ENCODE measurements around the gene TNFRSF25.
A peak's percentile ranks its signal among the peaks of the same experiment; 100 is the strongest.

The TNFRSF25 gene

GRCh38 chr1:6473974-6474814 is 8.2 kb upstream of the TNFRSF25 start:
- H3K4me3 Mint-ChIP-seq = no peak overlapping the region
- H3K4me1 Mint-ChIP-seq (ENCODE audit: low read depth) = peaks cover 9% of the 10 kb centered on the region
- H3K36me3 Mint-ChIP-seq (ENCODE audit: low read depth) = peaks cover 8% of the 10 kb centered on the region
- intact Hi-C loops (cut with micrococcal nuclease) = no loop called here
- H3K27me3 Mint-ChIP-seq = peaks cover 8% of the 10 kb centered on the region
- no peaks in the 10 kb centered on the region for H3K9me3 Mint-ChIP-seq
- H3K27ac Mint-ChIP-seq = no peak overlapping the region

GRCh38 chr1:6473156-6473555 is 7.2 kb upstream of the TNFRSF25 start:
- peaks cover 8% of the 10 kb centered on the region for H3K27me3 Mint-ChIP-seq
- H3K36me3 Mint-ChIP-seq (ENCODE audit: low read depth) = peaks cover 11% of the 10 kb centered on the region
- H3K27ac Mint-ChIP-seq = no peak overlapping the region
- no peaks in the 10 kb centered on the region for H3K9me3 Mint-ChIP-seq
- no peak overlapping the region for H3K4me3 Mint-ChIP-seq
- peaks cover 9% of the 10 kb centered on the region for H3K4me1 Mint-ChIP-seq (ENCODE audit: low read depth)
- intact Hi-C loops (cut with micrococcal nuclease) = no loop called here

- Mint-ChIP-seq H3K27me3 (peaks cover 13% of the 10 kb centered on the region), H3K9me3 (no peaks in the 10 kb centered on the region), H3K4me3 (no peak overlapping the region), H3K36me3 (ENCODE audit: low read depth) (peaks cover 11% of the 10 kb centered on the region), H3K27ac (no peak overlapping the region), H3K4me1 (ENCODE audit: low read depth) (peaks cover 9% of the 10 kb centered on the region)
- intact Hi-C loops (cut with micrococcal nuclease) = no loop called here
Observed at GRCh38 chr1:6472391-6472790, 6.4 kb upstream of the TNFRSF25 start.

- H3K4me3 Mint-ChIP-seq = no peak overlapping the region
- peaks cover 17% of the 10 kb centered on the region for H3K27me3 Mint-ChIP-seq
- H3K36me3 Mint-ChIP-seq (ENCODE audit: low read depth) = peaks cover 11% of the 10 kb centered on the region
- H3K4me1 Mint-ChIP-seq (ENCODE audit: low read depth) = peaks cover 9% of the 10 kb centered on the region
- no peak overlapping the region for H3K27ac Mint-ChIP-seq
- H3K9me3 Mint-ChIP-seq = no peaks in the 10 kb centered on the region
- intact Hi-C loops (cut with micrococcal nuclease) = no loop called here
Observed at GRCh38 chr1:6471970-6472368, 6.0 kb upstream of the TNFRSF25 start.

GRCh38 chr1:6471086-6471969 is 5.4 kb upstream of the TNFRSF25 start:
- Mint-ChIP-seq H3K4me1 (ENCODE audit: low read depth) (peaks cover 9% of the 10 kb centered on the region), H3K36me3 (ENCODE audit: low read depth) (peaks cover 11% of the 10 kb centered on the region), H3K27me3 (peaks cover 23% of the 10 kb centered on the region), H3K27ac (no peak overlapping the region), H3K4me3 (no peak overlapping the region), H3K9me3 (no peaks in the 10 kb centered on the region)
- intact Hi-C loops (cut with micrococcal nuclease) = no loop called here

- Mint-ChIP-seq H3K9me3 (no peaks in the 10 kb centered on the region), H3K4me3 (no peak overlapping the region), H3K27me3 (peaks cover 27% of the 10 kb centered on the region), H3K27ac (no peak overlapping the region), H3K4me1 (ENCODE audit: low read depth) (peaks cover 3% of the 10 kb centered on the region), H3K36me3 (ENCODE audit: low read depth) (peaks cover 11% of the 10 kb centered on the region)
- intact Hi-C loops (cut with micrococcal nuclease) = no loop called here
Observed at GRCh38 chr1:6470132-6471085, 4.4 kb upstream of the TNFRSF25 start.

GRCh38 chr1:6468729-6469461 is 2.9 kb upstream of the TNFRSF25 start:
- H3K9me3 Mint-ChIP-seq = no peaks in the 10 kb centered on the region
- H3K27me3 Mint-ChIP-seq = peaks cover 40% of the 10 kb centered on the region
- intact Hi-C loops (cut with micrococcal nuclease) = no loop called here
- H3K36me3 Mint-ChIP-seq (ENCODE audit: low read depth) = peaks cover 11% of the 10 kb centered on the region
- H3K4me3 Mint-ChIP-seq = no peak overlapping the region
- H3K4me1 Mint-ChIP-seq (ENCODE audit: low read depth) = no peaks in the 10 kb centered on the region
- no peak overlapping the region for H3K27ac Mint-ChIP-seq

- Mint-ChIP-seq H3K36me3 (ENCODE audit: low read depth) (peaks cover 9% of the 10 kb centered on the region), H3K4me3 (no peak overlapping the region), H3K27ac (no peak overlapping the region), H3K4me1 (ENCODE audit: low read depth) (no peaks in the 10 kb centered on the region), H3K27me3 (peaks cover 42% of the 10 kb centered on the region), H3K9me3 (no peaks in the 10 kb centered on the region)
- intact Hi-C loops (cut with micrococcal nuclease) = no loop called here
Observed at GRCh38 chr1:6467744-6468688, 2.0 kb upstream of the TNFRSF25 start.

GRCh38 chr1:6467224-6467623 is 1.3 kb upstream of the TNFRSF25 start:
- Mint-ChIP-seq H3K4me1 (ENCODE audit: low read depth) (no peaks in the 10 kb centered on the region), H3K36me3 (ENCODE audit: low read depth) (peaks cover 5% of the 10 kb centered on the region), H3K9me3 (no peaks in the 10 kb centered on the region), H3K4me3 (no peak overlapping the region), H3K27ac (no peak overlapping the region), H3K27me3 (peaks cover 45% of the 10 kb centered on the region)
- intact Hi-C loops (cut with micrococcal nuclease) = no loop called here

GRCh38 chr1:6466751-6467150 is 778 bp upstream of the TNFRSF25 start:
- Mint-ChIP-seq H3K27ac (no peak overlapping the region), H3K27me3 (peaks cover 46% of the 10 kb centered on the region), H3K9me3 (no peaks in the 10 kb centered on the region), H3K4me1 (ENCODE audit: low read depth) (no peaks in the 10 kb centered on the region), H3K36me3 (ENCODE audit: low read depth) (peaks cover 5% of the 10 kb centered on the region), H3K4me3 (no peak overlapping the region)
- intact Hi-C loops (cut with micrococcal nuclease) = no loop called here

- Mint-ChIP-seq H3K27ac (no peak overlapping the region), H3K27me3 (peaks cover 58% of the 10 kb centered on the region), H3K4me1 (ENCODE audit: low read depth) (peaks cover 3% of the 10 kb centered on the region), H3K36me3 (ENCODE audit: low read depth) (peaks cover 5% of the 10 kb centered on the region), H3K4me3 (peak overlapping the region; percentile 25), H3K9me3 (no peaks in the 10 kb centered on the region)
- intact Hi-C loops (cut with micrococcal nuclease) = no loop called here
Observed at GRCh38 chr1:6465461-6466005, 440 bp downstream of the TNFRSF25 start.

GRCh38 chr1:6464915-6465314 is 1.1 kb downstream of the TNFRSF25 start:
- Mint-ChIP-seq H3K4me3 (no peak overlapping the region), H3K36me3 (ENCODE audit: low read depth) (peaks cover 5% of the 10 kb centered on the region), H3K27me3 (peaks cover 65% of the 10 kb centered on the region), H3K9me3 (no peaks in the 10 kb centered on the region), H3K27ac (no peak overlapping the region), H3K4me1 (ENCODE audit: low read depth) (peaks cover 6% of the 10 kb centered on the region)
- intact Hi-C loops (cut with micrococcal nuclease) = no loop called here

All from dendritic cell treated with granulocyte-macrophage colony-stimulating factor and Interleukin-4, amounts not matched to agents 40 ng/mL and 50 ng/mL, for 4 days (primary cell).